Smooth muscle cell (in vitro differentiated cells): Measurements from ENCODE around the gene NAXE. TPM values are rescaled to one million over a fixed set of nuclear protein-coding genes. Genes with fewer than 3 reads are reported as not detected.
A peak's percentile ranks its signal among the peaks of the same experiment; 100 is the strongest.
"Not testable (repeated sequence)": the region's sequence is repeated elsewhere in the genome, so short reads cannot be mapped to it uniquely, and the experiment has no call there.

Experiments used
- DNase-seq: peaks from one replicate; lab custom pipeline; 2025; ENCODE audit not compliant: unreplicated experiment; lab: John Stamatoyannopoulos, UW
- H2AFZ ChIP-seq: fragments of 200-600 bp; sonication (generic); 2 replicates; pipeline ENCODE4 v1.6.0; 2016; ENCODE audit warnings: antibody characterized with exemption, low read depth, mild to moderate bottlenecking
- H3F3A ChIP-seq: fragments of 200-600 bp; sonication (generic); 2 replicates; pipeline ENCODE4 v1.6.0; 2017; ENCODE audit warnings: antibody characterized with exemption, low read depth
- H3K27ac ChIP-seq: fragments of 200-600 bp; sonication (generic); 2 replicates; pipeline ENCODE4 v1.5.1; 2016; ENCODE audit warnings: low read depth, mild to moderate bottlenecking
- H3K27me3 ChIP-seq: fragments of 200-600 bp; sonication (generic); 2 replicates; pipeline ENCODE4 v1.6.1; 2016; ENCODE audit warnings: low read depth, mild to moderate bottlenecking
- H3K36me3 ChIP-seq: fragments of 200-600 bp; sonication (generic); 2 replicates; pipeline ENCODE4 v1.5.1; 2016; ENCODE audit warnings: low read depth
- H3K4me1 ChIP-seq: fragments of 200-600 bp; sonication (generic); 2 replicates; pipeline ENCODE4 v1.5.1; 2016; ENCODE audit warnings: low read depth
- H3K4me2 ChIP-seq: fragments of 200-600 bp; sonication (generic); 2 replicates; pipeline ENCODE4 v1.6.0; 2016; ENCODE audit warnings: mild to moderate bottlenecking
- H3K4me3 ChIP-seq: fragments of 200-600 bp; sonication (generic); 2 replicates; pipeline ENCODE4 v1.5.1; 2016; ENCODE audit warnings: mild to moderate bottlenecking
- H3K79me2 ChIP-seq: fragments of 200-600 bp; sonication (generic); 2 replicates; pipeline ENCODE4 v1.6.0; 2016; ENCODE audit warnings: low read depth, mild to moderate bottlenecking
- H3K9ac ChIP-seq: fragments of 200-600 bp; sonication (generic); 2 replicates; pipeline ENCODE4 v1.6.0; 2016; ENCODE audit warnings: low read depth
- H3K9me3 ChIP-seq: fragments of 200-600 bp; sonication (generic); replicated peaks from 2 replicates; pipeline ENCODE4 v1.5.1; 2016; ENCODE audit warnings: low read depth
- H4K20me1 ChIP-seq: fragments of 200-600 bp; sonication (generic); 2 replicates; pipeline ENCODE4 v1.6.0; 2016; ENCODE audit warnings: low read depth
- CTCF ChIP-seq: fragments of 200-600 bp; sonication (generic); IDR thresholded peaks from 2 replicates; pipeline ENCODE4 v1.5.1; 2017; ENCODE audit warnings: borderline replicate concordance, mild to moderate bottlenecking, antibody characterized with exemption; ENCODE audit not compliant: insufficient read depth, poor library complexity, severe bottlenecking
- WGBS: methylation state at CpG from one replicate; pipeline ENCODE4 v1.1.7; 2016; ENCODE audit warnings: low lambda C conversion rate; 5-methylcytosine and 5-hydroxymethylcytosine counted together
- polyA plus RNA-seq: library from polyadenylated mRNA; unstranded; fragments of >200 nt; fragmentation: Nextera tagmentation; extraction: Ambion mirVana; gene quantifications from 2 replicates; pipeline ENCODE4 v1.2.1, GENCODE V29; 2016
- total RNA-seq: library from RNA; depleted of rRNA; stranded (reverse); fragments of >200 nt; gene quantifications from 2 replicates; pipeline ENCODE4 v1.2.3, GENCODE V29; 2014

Gene NAXE
- total and polyA plus RNA-seq, 2 experiments from 2014 or later: 50.5 to 72.5 TPM

GRCh38 chr1:156600733-156601121 lies 9.2 kb downstream of the NAXE start:
- no peak for DNase-seq
- Histone ChIP-seq H3K27ac (peak overlapping the region; percentile 65), H3K4me3 (peak overlapping the region; percentile 77), H3F3A (no peaks in the 10 kb centered on the region), H4K20me1 (no peaks in the 10 kb centered on the region), H3K36me3 (no peaks in the 10 kb centered on the region), H2AFZ (peak overlapping the region; percentile 97), H3K4me1 (peaks cover 7% of the 10 kb centered on the region), H3K79me2 (peaks cover 20% of the 10 kb centered on the region), H3K27me3 (no peaks in the 10 kb centered on the region), H3K9ac (peak overlapping the region; percentile 76), H3K9me3 (no peaks in the 10 kb centered on the region), H3K4me2 (peak overlapping the region; percentile 91)
- no peak for TF ChIP-seq CTCF
- 7% methylated on average over 13 of the region's 13 CpGs for WGBS

- peak; percentile 28 for DNase-seq
- H3K36me3 ChIP-seq: no peaks in the 10 kb centered on the region
- H3K9me3 ChIP-seq: no peaks in the 10 kb centered on the region
- peak within 1 kb of the TSS; percentile 91 for H3K4me2 ChIP-seq
- H3K4me3 ChIP-seq: peak within 1 kb of the TSS; percentile 77
- H3K4me1 ChIP-seq: peaks cover 7% of the 10 kb centered on the region
- no peaks in the 10 kb centered on the region for H3F3A ChIP-seq
- H3K79me2 ChIP-seq: peaks cover 20% of the 10 kb centered on the region
- no peaks in the 10 kb centered on the region for H4K20me1 ChIP-seq
- WGBS: under 1% methylated on average over 35 of the region's 35 CpGs
- H3K9ac ChIP-seq: peak within 1 kb of the TSS; percentile 76
- TF ChIP-seq CTCF: no peak
- no peaks in the 10 kb centered on the region for H3K27me3 ChIP-seq
- H3K27ac ChIP-seq: peak within 1 kb of the TSS; percentile 65
- H2AFZ ChIP-seq: peak within 1 kb of the TSS; percentile 97
Measured at GRCh38 chr1:156601122-156601830, 9.7 kb downstream of the NAXE start, which contains the start of gene GPATCH4. Gene GPATCH4 (minus strand): TSS chr1:156601479.

GRCh38 chr1:156601892-156602291 lies 10.3 kb downstream of the NAXE start:
- peaks cover 20% of the 10 kb centered on the region for H3K79me2 ChIP-seq
- H3K36me3 ChIP-seq: no peaks in the 10 kb centered on the region
- H3K27ac ChIP-seq: peak overlapping the region; percentile 65
- H3K9me3 ChIP-seq: no peaks in the 10 kb centered on the region
- no peaks in the 10 kb centered on the region for H3K27me3 ChIP-seq
- H3K4me3 ChIP-seq: peak overlapping the region; percentile 77
- 78% methylated on average over 12 of the region's 12 CpGs for WGBS
- no peak for DNase-seq
- H3K4me2 ChIP-seq: peak overlapping the region; percentile 91
- peak overlapping the region; percentile 76 for H3K9ac ChIP-seq
- H4K20me1 ChIP-seq: no peaks in the 10 kb centered on the region
- no peaks in the 10 kb centered on the region for H3F3A ChIP-seq
- peak overlapping the region; percentile 97 for H2AFZ ChIP-seq
- peaks cover 7% of the 10 kb centered on the region for H3K4me1 ChIP-seq
- TF ChIP-seq CTCF: no peak

DNA sequence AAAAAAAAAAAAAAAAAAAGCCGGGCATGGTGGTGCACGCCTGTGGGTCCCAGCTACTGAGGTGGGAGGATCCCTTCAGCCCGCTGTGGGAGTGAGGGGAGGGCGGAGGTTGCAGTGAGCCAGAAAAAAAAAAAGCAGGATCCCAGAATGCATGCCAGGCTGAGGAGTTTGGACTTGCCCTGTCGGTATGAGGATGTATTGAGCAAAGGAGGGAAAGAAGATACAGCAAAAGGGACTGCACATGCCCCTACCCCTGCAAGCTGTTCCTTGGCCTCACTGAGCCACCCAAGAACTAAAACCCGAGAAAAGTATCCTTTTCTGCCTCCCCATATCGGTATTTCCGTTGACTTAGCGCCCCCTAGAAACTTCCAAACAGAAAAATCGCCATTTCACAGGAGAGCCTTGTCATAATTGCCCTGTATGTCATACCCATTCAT lies 11.0 kb downstream of the NAXE start:
- WGBS: 37% methylated on average over 10 of the region's 10 CpGs
- peak; percentile 29 for TF ChIP-seq CTCF
- Histone ChIP-seq H3K9me3 (no peaks in the 10 kb centered on the region), H3K4me1 (peaks cover 7% of the 10 kb centered on the region), H3F3A (no peaks in the 10 kb centered on the region), H3K79me2 (peaks cover 20% of the 10 kb centered on the region), H3K27ac (no peak overlapping the region), H3K4me3 (no peak overlapping the region), H3K4me2 (no peak overlapping the region), H3K36me3 (no peaks in the 10 kb centered on the region), H3K27me3 (no peaks in the 10 kb centered on the region), H4K20me1 (no peaks in the 10 kb centered on the region), H2AFZ (no peak overlapping the region), H3K9ac (no peak overlapping the region)
- no peak for DNase-seq

- 90% methylated on average over 4 of the region's 4 CpGs for WGBS
- H2AFZ ChIP-seq, DNase-seq, H3K27ac ChIP-seq, H3K4me1 ChIP-seq, H3K79me2 ChIP-seq, H4K20me1 ChIP-seq, H3K4me2 ChIP-seq, H3K36me3 ChIP-seq, H3K9ac ChIP-seq, H3F3A ChIP-seq, H3K4me3 ChIP-seq, H3K9me3 ChIP-seq, H3K27me3 ChIP-seq: not testable (repeated sequence)
Measured at GRCh38 chr1:156607344-156607743, 15.8 kb downstream of the NAXE start.
